Measurements from ENCODE around the gene TMEM218. TPM values are rescaled to one million over a fixed set of nuclear protein-coding genes. Genes with fewer than 3 reads are reported as not detected.
"Not testable (repeated sequence)": the region's sequence is repeated elsewhere in the genome, so short reads cannot be mapped to it uniquely, and the experiment has no call there.

TMEM218 gene
- total and polyA plus RNA-seq, 10 of the 15 experiments (the other 5 are each of a cell fraction or from before 2014, with no cell fraction given) = 11.2 to 50.3 (median 28.8) TPM

- H3K9ac ChIP-seq (ENCODE audit: control insufficient read depth, insufficient read depth, low read length) = no peak overlapping the region
- ChIA-PET RAD21 (ENCODE audit: unreplicated experiment) (interaction anchor here (0.8 to 3.3 kb wide), 18 partner anchors 10 to 343 kb away, joined by 3 to 44 read pairs (median 6); partner anchors contain the start of genes CCDC15 and TMEM218), POLR2A (interaction anchor here (0.5 kb wide), 1 partner anchor 288 kb away, joined by 3 read pairs; no protein-coding TSS in a partner anchor), CTCF (interaction anchor here (0.6 to 7.4 kb wide), 31 partner anchors 8 to 340 kb away, joined by 3 to 100 read pairs (median 5); partner anchors contain the start of genes CCDC15 and TMEM218), SMC1A (ENCODE audit: uncharacterized antibody, unreplicated experiment) (interaction anchor here (0.8 to 4.2 kb wide), 20 partner anchors 12 to 339 kb away, joined by 3 to 46 read pairs (median 4); partner anchors contain the start of gene TMEM218)
- FAIRE-seq (no peak), DNase-seq (ENCODE audit: low read depth, low spot score) (no peak), ATAC-seq (peak; percentile 29; the same call in 2 of the 3 replicates)
- 0 out of 4 replicates have a peak, but pooled peaks cover 0 to 2% of the 10 kb centered on the region in 2 experiments for H3K36me3 ChIP-seq (ENCODE audit: control insufficient read depth in 2 of 2, insufficient read depth in 2 of 2, low read length in 1 of 2)
- no peaks in the 10 kb centered on the region for H3K4me1 ChIP-seq (ENCODE audit: control insufficient read depth, insufficient read depth, low read length)
- WGBS (ENCODE audit: insufficient coverage, insufficient replicate concordance, low lambda C conversion rate, missing lambda C conversion rate) = 78% methylated on average over 6 of the region's 6 CpGs
- H3K27ac ChIP-seq (ENCODE audit: control insufficient read depth, insufficient read depth) = no peak overlapping the region
- no peaks in the 10 kb centered on the region for H3K27me3 ChIP-seq (replicated peaks in 1 of 2; ENCODE audit: control insufficient read depth in 2 of 2, insufficient read depth in 2 of 2, low read length in 1 of 2)
- no peak overlapping the region for H2AFZ ChIP-seq (ENCODE audit: control insufficient read depth, low read depth, low read length)
- H3K79me2 ChIP-seq (ENCODE audit: control insufficient read depth, insufficient read depth, low read length) = no peaks in the 10 kb centered on the region
- in situ Hi-C loops (cut with MboI) = no loop called here
- no peak overlapping the region for H3K4me3 ChIP-seq
- no peak for TF ChIP-seq ZBTB33 (IDR thresholded peaks at IDR 0.05)
- no peak for TF ChIP-seq KLF5 (IDR thresholded peaks at IDR 0.05; ENCODE audit: partially characterized antibody)
- TF ChIP-seq NFYB (IDR thresholded peaks at IDR 0.05; ENCODE audit: insufficient read depth, low read depth, low read length) = no peak
- TF ChIP-seq RUNX3 (IDR thresholded peaks at IDR 0.05; ENCODE audit: low read length) = no peak
- H4K20me1 ChIP-seq (ENCODE audit: control insufficient read depth, insufficient read depth) = no peaks in the 10 kb centered on the region
- H3K9me3 ChIP-seq (replicated peaks; ENCODE audit: control insufficient read depth, insufficient read depth, low read length) = no peaks in the 10 kb centered on the region
- H3K4me2 ChIP-seq (ENCODE audit: control insufficient read depth, insufficient read depth) = no peak overlapping the region
- intact Hi-C loops (cut with micrococcal nuclease; ENCODE audit: unreplicated experiment) = loop anchor here (1.0 to 5.0 kb wide), 3 partner anchors 50 to 316 kb away; no protein-coding TSS in a partner anchor
- BruUV-seq (replicated peaks) = no TSS peak
Measured at GRCh38 chr11:125090816-125091215, 20.6 kb downstream of the TMEM218 start.

GRCh38 chr11:125090151-125090550, 21.3 kb downstream of the TMEM218 start:
- in situ Hi-C loops (cut with MboI); H3K27ac ChIP-seq (ENCODE audit: control insufficient read depth, insufficient read depth); H4K20me1 ChIP-seq (ENCODE audit: control insufficient read depth, insufficient read depth); H3K4me2 ChIP-seq (ENCODE audit: control insufficient read depth, insufficient read depth); H3K4me3 ChIP-seq; H3K9me3 ChIP-seq (replicated peaks; ENCODE audit: control insufficient read depth, insufficient read depth, low read length); H3K36me3 ChIP-seq (ENCODE audit: control insufficient read depth in 2 of 2, insufficient read depth in 2 of 2, low read length in 1 of 2); H3K4me1 ChIP-seq (ENCODE audit: control insufficient read depth, insufficient read depth, low read length); ATAC-seq; DNase-seq (ENCODE audit: low read depth, low spot score); H3K27me3 ChIP-seq (replicated peaks in 1 of 2; ENCODE audit: control insufficient read depth in 2 of 2, insufficient read depth in 2 of 2, low read length in 1 of 2); H2AFZ ChIP-seq (ENCODE audit: control insufficient read depth, low read depth, low read length); H3K79me2 ChIP-seq (ENCODE audit: control insufficient read depth, insufficient read depth, low read length); FAIRE-seq; H3K9ac ChIP-seq (ENCODE audit: control insufficient read depth, insufficient read depth, low read length); BruUV-seq (replicated peaks): not testable (repeated sequence)
- POLR2A ChIA-PET = interaction anchor here (0.5 kb wide), 1 partner anchor 288 kb away, joined by 3 read pairs; no protein-coding TSS in a partner anchor
- CTCF ChIA-PET = interaction anchor here (1.6 to 7.4 kb wide), 7 partner anchors 7 to 314 kb away, joined by 5 to 100 read pairs (median 8); partner anchors contain the start of gene TMEM218
- SMC1A ChIA-PET (ENCODE audit: uncharacterized antibody, unreplicated experiment) = interaction anchor here (0.8 to 4.2 kb wide), 9 partner anchors 11 to 272 kb away, joined by 3 to 46 read pairs (median 8); partner anchors contain the start of gene TMEM218
- intact Hi-C loops (cut with micrococcal nuclease; ENCODE audit: unreplicated experiment) = loop anchor here (5.0 kb wide), 1 partner anchor 317 kb away; no protein-coding TSS in a partner anchor
- RAD21 ChIA-PET (ENCODE audit: unreplicated experiment) = interaction anchor here (1.0 to 3.3 kb wide), 6 partner anchors 17 to 315 kb away, joined by 3 to 44 read pairs (median 4); partner anchors contain the start of gene CCDC15
- 78% methylated on average over 9 of the region's 10 CpGs for WGBS (ENCODE audit: insufficient coverage, insufficient replicate concordance, low lambda C conversion rate, missing lambda C conversion rate)

GRCh38 chr11:125089481-125089880, 21.9 kb downstream of the TMEM218 start:
- H3K4me1 ChIP-seq (ENCODE audit: control insufficient read depth, insufficient read depth, low read length); H2AFZ ChIP-seq (ENCODE audit: control insufficient read depth, low read depth, low read length); POLR2A ChIA-PET; ATAC-seq; H3K4me2 ChIP-seq (ENCODE audit: control insufficient read depth, insufficient read depth); H3K27ac ChIP-seq (ENCODE audit: control insufficient read depth, insufficient read depth); FAIRE-seq; H3K4me3 ChIP-seq; BruUV-seq (replicated peaks); intact Hi-C loops (cut with micrococcal nuclease; ENCODE audit: unreplicated experiment); H3K36me3 ChIP-seq (ENCODE audit: control insufficient read depth in 2 of 2, insufficient read depth in 2 of 2, low read length in 1 of 2); H3K9ac ChIP-seq (ENCODE audit: control insufficient read depth, insufficient read depth, low read length); H3K79me2 ChIP-seq (ENCODE audit: control insufficient read depth, insufficient read depth, low read length); in situ Hi-C loops (cut with MboI); H4K20me1 ChIP-seq (ENCODE audit: control insufficient read depth, insufficient read depth); H3K9me3 ChIP-seq (replicated peaks; ENCODE audit: control insufficient read depth, insufficient read depth, low read length); DNase-seq (ENCODE audit: low read depth, low spot score); H3K27me3 ChIP-seq (replicated peaks in 1 of 2; ENCODE audit: control insufficient read depth in 2 of 2, insufficient read depth in 2 of 2, low read length in 1 of 2): not testable (repeated sequence)
- CTCF ChIA-PET = interaction anchor here (2.0 to 7.4 kb wide), 4 partner anchors 11 to 52 kb away, joined by 6 to 100 read pairs (median 18); partner anchors contain the start of gene TMEM218
- WGBS (ENCODE audit: insufficient coverage, insufficient replicate concordance, low lambda C conversion rate, missing lambda C conversion rate) = 83% methylated on average over 18 of the region's 31 CpGs
- SMC1A ChIA-PET (ENCODE audit: uncharacterized antibody, unreplicated experiment) = interaction anchor here (1.3 to 4.2 kb wide), 6 partner anchors 10 to 52 kb away, joined by 3 to 46 read pairs (median 8); no protein-coding TSS in a partner anchor
- RAD21 ChIA-PET (ENCODE audit: unreplicated experiment) = interaction anchor here (1.2 to 3.3 kb wide), 2 partner anchors 52 to 257 kb away, joined by 3 to 44 read pairs; no protein-coding TSS in a partner anchor
